ENCODE results near the gene CLHC1. TPM values are rescaled to one million over a fixed set of nuclear protein-coding genes. Genes with fewer than 3 reads are reported as not detected.
"Not testable (repeated sequence)": the region's sequence is repeated elsewhere in the genome, so short reads cannot be mapped to it uniquely, and the experiment has no call there.

The CLHC1 gene
- total RNA-seq, 4 donors from 2014 or later, result 5.6 to 7.7 (median 6.0) TPM

DNA sequence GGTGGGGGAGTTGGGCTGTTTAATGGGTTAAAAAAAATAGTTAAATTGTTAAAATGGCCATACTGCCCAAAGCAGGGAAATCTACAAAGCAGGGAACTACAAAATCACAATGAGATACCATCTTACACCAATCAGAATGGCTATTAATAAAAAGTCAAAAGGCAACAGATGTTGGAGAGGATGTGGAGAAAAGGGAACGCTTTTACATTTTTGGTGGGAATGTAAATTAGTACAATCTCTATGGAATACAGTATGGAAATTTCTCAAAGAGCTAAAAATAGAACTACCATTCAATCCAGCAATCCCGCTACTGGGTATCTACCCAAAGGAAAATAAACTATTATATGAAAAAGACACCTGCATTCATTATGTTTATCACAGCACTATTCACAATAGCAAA, 27.1 kb downstream of the CLHC1 start:
- no peak for DNase-seq (ENCODE audit: low spot score)
- no peak for TF ChIP-seq CTCF (IDR thresholded peaks at IDR 0.05)
- ATAC-seq (ENCODE audit: low FRiP score), result no peak

DNA sequence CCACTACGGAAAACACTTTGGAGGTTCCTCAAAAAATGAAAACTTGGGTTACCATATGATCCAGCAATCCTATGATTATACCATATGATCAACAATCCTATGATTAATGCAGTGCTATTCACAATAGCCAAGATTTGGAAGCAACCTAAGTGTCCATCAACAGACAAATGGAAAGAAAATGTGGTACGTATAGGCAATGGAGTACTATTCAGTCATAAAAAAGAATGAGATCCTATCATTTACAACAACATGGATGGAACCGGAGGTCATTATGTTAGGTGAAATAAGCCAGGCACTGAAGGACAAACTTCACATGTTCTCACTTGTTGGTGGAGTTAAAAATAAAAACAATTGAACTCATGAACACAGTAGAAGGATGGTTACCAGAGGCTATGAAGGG, 27.6 kb downstream of the CLHC1 start:
- TF ChIP-seq CTCF (IDR thresholded peaks at IDR 0.05), result no peak
- no peak for DNase-seq (ENCODE audit: low spot score)
- ATAC-seq (ENCODE audit: low FRiP score), result no peak

DNA sequence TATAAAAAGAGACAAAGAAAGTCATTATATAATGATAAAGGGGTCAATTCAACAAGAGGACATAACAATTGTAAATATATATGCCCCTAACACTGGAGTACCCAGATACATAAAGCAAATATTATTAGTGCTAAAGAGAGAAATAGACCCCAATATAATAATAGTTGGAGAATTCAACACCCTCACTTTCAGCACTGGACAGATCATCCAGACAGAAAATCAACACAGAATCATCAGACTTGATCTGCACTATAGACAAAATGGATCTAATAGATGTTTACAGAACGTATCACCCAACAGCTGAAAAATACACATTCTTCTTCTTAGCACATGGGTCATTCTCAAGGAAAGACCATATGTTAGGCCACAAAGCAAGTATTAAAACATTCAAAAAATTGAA, 31.7 kb downstream of the CLHC1 start:
- TF ChIP-seq CTCF (IDR thresholded peaks at IDR 0.05), result no peak
- ATAC-seq (ENCODE audit: low FRiP score) (no peak), DNase-seq (ENCODE audit: low spot score) (no peak)

- DNase-seq (ENCODE audit: low spot score) (no peak), ATAC-seq (ENCODE audit: low FRiP score) (no peak)
These were observed 35.6 kb downstream of the CLHC1 start for GRCh38 chr2:55196526-55196925.

DNA sequence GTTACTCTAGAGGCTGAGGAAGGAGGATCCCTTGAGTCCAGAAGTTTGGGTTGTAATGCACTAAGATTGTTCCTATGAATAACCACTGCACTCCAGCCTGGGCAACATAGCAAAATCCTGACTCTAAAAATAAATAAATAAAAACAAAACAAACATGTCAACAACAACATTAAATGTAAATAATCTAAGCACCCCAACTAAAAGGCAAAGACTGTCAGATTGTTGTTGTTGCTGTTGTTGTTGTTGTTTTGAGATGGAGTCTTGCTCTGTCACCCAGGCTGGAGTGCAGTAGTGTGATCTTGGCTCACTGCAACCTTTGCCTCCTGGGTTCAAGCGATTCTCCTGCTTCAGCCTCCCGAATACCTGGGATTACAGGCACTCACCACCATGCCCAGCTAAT, 40.2 kb downstream of the CLHC1 start:
- not testable (repeated sequence) for DNase-seq (ENCODE audit: low spot score); ATAC-seq (ENCODE audit: low FRiP score)

More at GRCh38 chr2:55196526-55196925, 35.6 kb downstream of the CLHC1 start:
- TF ChIP-seq CTCF (IDR thresholded peaks at IDR 0.05), result no peak

DNA sequence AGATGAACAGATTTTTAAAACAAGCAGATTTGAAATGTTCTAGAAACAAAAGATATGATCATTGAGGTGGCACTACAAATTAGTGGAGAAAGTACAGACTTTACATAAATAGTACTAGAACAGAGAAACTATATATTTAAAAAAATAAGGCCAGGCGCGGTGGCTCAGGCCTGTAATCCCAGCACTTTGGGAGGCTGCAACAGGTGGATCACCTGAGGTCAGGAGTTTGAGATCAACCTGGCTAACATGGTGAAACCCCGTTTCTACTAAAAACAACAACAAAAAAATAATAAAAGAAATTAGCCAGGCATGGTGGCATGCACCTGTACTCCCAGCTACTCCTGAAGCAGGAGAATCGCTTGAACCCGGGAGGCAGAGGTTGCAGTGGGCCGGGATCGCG, 45.3 kb downstream of the CLHC1 start:
- not testable (repeated sequence) for DNase-seq (ENCODE audit: low spot score); ATAC-seq (ENCODE audit: low FRiP score)

- DNase-seq (ENCODE audit: low spot score), result no peak
- no peak for ATAC-seq (ENCODE audit: low FRiP score)
These were observed 51.7 kb downstream of the CLHC1 start for GRCh38 chr2:55180374-55180773.

DNA sequence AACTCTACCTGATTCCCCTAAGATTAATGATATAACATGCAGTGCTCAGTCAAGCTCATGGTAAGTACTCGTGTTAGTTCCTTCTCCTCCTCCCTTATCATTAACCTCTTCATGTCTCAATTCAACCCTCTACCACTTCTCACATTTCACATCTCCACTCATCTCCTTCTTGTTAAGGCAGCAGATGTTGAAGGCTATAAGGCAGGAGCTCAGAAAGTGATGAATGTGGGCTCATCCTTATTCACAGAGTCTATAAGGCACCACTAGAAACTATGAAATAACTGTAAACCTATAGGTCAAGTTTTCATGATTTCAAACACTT, 56.0 kb downstream of the CLHC1 start:
- no peak for ATAC-seq (ENCODE audit: low FRiP score)
- TF ChIP-seq CTCF (IDR thresholded peaks at IDR 0.05), result no peak
- no peak for DNase-seq (ENCODE audit: low spot score)

More at GRCh38 chr2:55180374-55180773, 51.7 kb downstream of the CLHC1 start:
- TF ChIP-seq CTCF (IDR thresholded peaks at IDR 0.05), result no peak

Data from omental fat pad (tissue), 4 donors.